Thyroid gland (tissue), 4 donors: Measurements from ENCODE around the gene PEX11G. TPM values are rescaled to one million over a fixed set of nuclear protein-coding genes. Genes with fewer than 3 reads are reported as not detected.

Experiments used
- DNase-seq, 2 donors: peaks; one replicate each; pipeline ENCODE4 v3.0.0-alpha.2; 2019
- H3K27ac ChIP-seq, 3 donors: fragments of 200-600 bp; sonication (generic); 1 replicate in 2 of 3; 2 replicates in 1 of 3; pipeline ENCODE4 v1.5.1; 2016 to 2019; ENCODE audit warnings: mild to moderate bottlenecking in 1 of 3, moderate library complexity in 1 of 3
- H3K27me3 ChIP-seq: fragments of 200-600 bp; sonication (generic); one replicate; pipeline ENCODE4 v1.5.1; 2019
- H3K36me3 ChIP-seq, 2 donors: fragments of 200-600 bp; sonication (generic); one replicate each; pipeline ENCODE4 v1.5.1; 2016 to 2019
- H3K4me1 ChIP-seq, 2 donors: fragments of 200-600 bp; sonication (generic); one replicate each; pipeline ENCODE4 v1.5.1; 2017 to 2019
- H3K4me3 ChIP-seq, 3 donors: fragments of 200-600 bp; sonication (generic); replicated peaks in 1 of 3; 1 replicate in 2 of 3; 2 replicates in 1 of 3; pipeline ENCODE4 v1.5.1; 2016; ENCODE audit warnings: mild to moderate bottlenecking in 1 of 3
- H3K9me3 ChIP-seq: fragments of 200-600 bp; sonication (generic); one replicate; pipeline ENCODE4 v1.5.1; 2017
- CTCF ChIP-seq, 6 experiments: fragments of 200-600 bp in 3 of 6; fragments of 450-650 bp in 3 of 6; sonication (generic) in 3 of 6; IDR thresholded peaks; one replicate each; pipeline ENCODE4 v1.5.1; 2016 to 2019; ENCODE audit warnings: antibody characterized with exemption in 6 of 6, mild to moderate bottlenecking in 2 of 6, inconsistent platforms in 1 of 6, moderate library complexity in 1 of 6
- POLR2A ChIP-seq, 2 donors: fragments of 450-650 bp; IDR thresholded peaks; one replicate each; pipeline ENCODE4 v1.6.1; 2017; ENCODE audit warnings: antibody characterized with exemption in 2 of 2, mild to moderate bottlenecking in 2 of 2, moderate library complexity in 1 of 2
- WGBS, 2 donors: methylation state at CpG; one replicate each; pipeline ENCODE4 v1.1.5; 2017; 5-methylcytosine and 5-hydroxymethylcytosine counted together
- intact Hi-C: fragments of 100-400 bp; cut with DNase I; formaldehyde crosslinking; loops from one replicate; pipeline ENCODE4 v1.15.1; 2023
- total RNA-seq, 4 donors: library from RNA; depleted of rRNA; stranded (reverse); fragments of >200 nt; gene quantifications; one replicate each; pipeline ENCODE4 v1.2.3, GENCODE V29; 2016

The PEX11G gene
- total RNA-seq, 4 donors from 2014 or later = 2.3 to 11.5 (median 5.5) TPM

GRCh38 chr19:7509625-7510024 is 20.8 kb upstream of the PEX11G start:
- WGBS, 2 donors = 21 to 36% methylated on average over 3 of the region's 3 CpGs

GRCh38 chr19:7507884-7508283 is 19.0 kb upstream of the PEX11G start:
- no peaks in the 10 kb centered on the region for H3K27me3 ChIP-seq
- no peaks in the 10 kb centered on the region for H3K36me3 ChIP-seq
- WGBS, 2 donors = 29 to 52% methylated on average over 8 to 11 of the region's 11 CpGs
- TF ChIP-seq CTCF (IDR thresholded peaks at IDR 0.05) (no peak), POLR2A (IDR thresholded peaks at IDR 0.05) (no peak)
- DNase-seq = peak; percentile 46 to 55
- H3K9me3 ChIP-seq = no peaks in the 10 kb centered on the region
- H3K4me3 ChIP-seq = no peak overlapping the region
- H3K4me1 ChIP-seq = peaks cover 5 to 13% of the 10 kb centered on the region in 2 donors
- intact Hi-C loops = no loop called here
- no peak overlapping the region for H3K27ac ChIP-seq

More at GRCh38 chr19:7509625-7510024, 20.8 kb upstream of the PEX11G start:
- intact Hi-C loops = no loop called here
- Histone ChIP-seq H3K27ac (no peak overlapping the region), H3K27me3 (no peaks in the 10 kb centered on the region), H3K9me3 (no peaks in the 10 kb centered on the region), H3K4me3 (no peak overlapping the region), H3K4me1 (peaks cover 5 to 13% of the 10 kb centered on the region in 2 donors), H3K36me3 (no peaks in the 10 kb centered on the region)
- no peak for DNase-seq
- no peak for TF ChIP-seq CTCF (IDR thresholded peaks at IDR 0.05)
- TF ChIP-seq POLR2A (IDR thresholded peaks at IDR 0.05) = no peak

- Histone ChIP-seq H3K4me1 (peaks cover 5 to 13% of the 10 kb centered on the region in 2 donors), H3K4me3 (no peak overlapping the region), H3K27ac (no peak overlapping the region), H3K27me3 (no peaks in the 10 kb centered on the region), H3K36me3 (no peaks in the 10 kb centered on the region), H3K9me3 (no peaks in the 10 kb centered on the region)
- TF ChIP-seq POLR2A (IDR thresholded peaks at IDR 0.05) = no peak
- no peak for TF ChIP-seq CTCF (IDR thresholded peaks at IDR 0.05)
- DNase-seq = peak; percentile 55 to 61
- WGBS, 2 donors = 33 to 49% methylated on average over 15 to 20 of the region's 20 CpGs
- intact Hi-C loops = no loop called here
These were observed 17.8 kb upstream of the PEX11G start for GRCh38 chr19:7506385-7507328.

GRCh38 chr19:7505682-7506384 is 17.0 kb upstream of the PEX11G start:
- Histone ChIP-seq H3K4me3 (no peak overlapping the region), H3K9me3 (no peaks in the 10 kb centered on the region), H3K4me1 (peaks cover 5 to 17% of the 10 kb centered on the region in 2 donors), H3K27me3 (no peaks in the 10 kb centered on the region), H3K27ac (no peak overlapping the region), H3K36me3 (no peaks in the 10 kb centered on the region)
- no peak for DNase-seq
- no peak for TF ChIP-seq CTCF (IDR thresholded peaks at IDR 0.05)
- no peak for TF ChIP-seq POLR2A (IDR thresholded peaks at IDR 0.05)
- intact Hi-C loops = no loop called here
- 7% methylated on average over 4 to 20 of the region's 33 CpGs for WGBS, 2 donors
